H9 (cell line): ENCODE measurements around the gene MRPL21. TPM values are rescaled to one million over a fixed set of nuclear protein-coding genes. Genes with fewer than 3 reads are reported as not detected.

Experiments used
- DNase-seq: peaks from one replicate; pipeline ENCODE4 v3.0.0-alpha.2; 2017
- H2AFZ ChIP-seq: one replicate; pipeline ENCODE4 v1.6.1; 2013; ENCODE audit warnings: mild to moderate bottlenecking, low read length, control low read depth, moderate library complexity
- H2AK5ac ChIP-seq: 2 replicates; pipeline ENCODE4 v1.6.1; 2013; ENCODE audit warnings: low read length, control low read depth, mixed read lengths; ENCODE audit not compliant: insufficient read length
- H2BK120ac ChIP-seq: one replicate; pipeline ENCODE4 v1.6.1; 2013; ENCODE audit warnings: low read depth, mild to moderate bottlenecking, low read length, control low read depth, inconsistent platforms; ENCODE audit not compliant: poor library complexity, severe bottlenecking
- H2BK12ac ChIP-seq: 2 replicates; pipeline ENCODE4 v1.6.1; 2013; ENCODE audit warnings: low read length, control low read depth, mixed read lengths, low read depth; ENCODE audit not compliant: insufficient read length
- H2BK15ac ChIP-seq: 2 replicates; pipeline ENCODE4 v1.6.1; 2013; ENCODE audit warnings: low read depth, low read length, control low read depth
- H2BK20ac ChIP-seq: one replicate; pipeline ENCODE4 v1.6.1; 2013; ENCODE audit warnings: low read depth, mild to moderate bottlenecking, low read length, control low read depth, inconsistent platforms; ENCODE audit not compliant: poor library complexity, severe bottlenecking
- H2BK5ac ChIP-seq: 2 replicates; pipeline ENCODE4 v1.6.1; 2013; ENCODE audit warnings: low read length, control low read depth, mixed read lengths; ENCODE audit not compliant: insufficient read length
- H3K14ac ChIP-seq: 2 replicates; pipeline ENCODE4 v1.6.1; 2013; ENCODE audit warnings: low read length, control low read depth; ENCODE audit not compliant: insufficient read depth
- H3K18ac ChIP-seq: 2 replicates; pipeline ENCODE4 v1.6.1; 2013; ENCODE audit warnings: low read depth, mild to moderate bottlenecking, mixed read lengths, low read length, control low read depth; ENCODE audit not compliant: insufficient read length
- H3K23ac ChIP-seq: 2 replicates; pipeline ENCODE4 v1.6.1; 2013; ENCODE audit warnings: low read length, control low read depth, mixed read lengths, low read depth; ENCODE audit not compliant: insufficient read length
- H3K23me2 ChIP-seq: 2 replicates; pipeline ENCODE4 v1.6.1; 2013; ENCODE audit warnings: low read depth, mild to moderate bottlenecking, mixed read lengths, low read length, control low read depth; ENCODE audit not compliant: insufficient read length, poor library complexity, severe bottlenecking
- H3K27ac ChIP-seq: 2 replicates; pipeline ENCODE4 v1.5.1; 2013; ENCODE audit warnings: low read length, control low read depth, mixed read lengths, low read depth; ENCODE audit not compliant: insufficient read length
- H3K27me3 ChIP-seq: 2 replicates; pipeline ENCODE4 v1.6.1; 2013; ENCODE audit warnings: low read length, control low read depth, inconsistent platforms; ENCODE audit not compliant: insufficient read depth
- H3K4ac ChIP-seq: 2 replicates; pipeline ENCODE4 v1.6.1; 2013; ENCODE audit warnings: low read depth, mild to moderate bottlenecking, control low read depth, inconsistent platforms, low read length, moderate library complexity
- H3K4me1 ChIP-seq: 2 replicates; pipeline ENCODE4 v1.6.1; 2013; ENCODE audit warnings: low read length, control low read depth, inconsistent platforms; ENCODE audit not compliant: insufficient read depth
- H3K4me2 ChIP-seq: 2 replicates; pipeline ENCODE4 v1.6.1; 2013; ENCODE audit warnings: low read length, control low read depth, mixed read lengths; ENCODE audit not compliant: insufficient read length, insufficient read depth
- H3K56ac ChIP-seq: 2 replicates; pipeline ENCODE4 v1.6.1; 2013; ENCODE audit warnings: low read depth, mild to moderate bottlenecking, mixed read lengths, low read length, control low read depth; ENCODE audit not compliant: insufficient read length
- H3K79me1 ChIP-seq: 2 replicates; pipeline ENCODE4 v1.6.1; 2013; ENCODE audit warnings: low read depth, mild to moderate bottlenecking, moderate library complexity, low read length, control low read depth, inconsistent platforms; ENCODE audit not compliant: insufficient read depth, poor library complexity, severe bottlenecking
- H3K79me2 ChIP-seq: 2 replicates; pipeline ENCODE4 v1.6.1; 2013; ENCODE audit warnings: low read length, control low read depth, inconsistent platforms; ENCODE audit not compliant: insufficient read depth
- H3K9ac ChIP-seq: 2 replicates; pipeline ENCODE4 v1.6.1; 2013; ENCODE audit warnings: low read length, control low read depth, mixed read lengths; ENCODE audit not compliant: insufficient read length; ENCODE audit errors: extremely low read depth
- H3K9me3 ChIP-seq: one replicate; pipeline ENCODE4 v1.6.1; 2013; ENCODE audit warnings: low read depth, low read length, inconsistent platforms; ENCODE audit not compliant: control insufficient read depth
- H3T11ph ChIP-seq: one replicate; pipeline ENCODE4 v1.6.1; 2013; ENCODE audit warnings: mild to moderate bottlenecking, low read length, control low read depth, inconsistent platforms
- H4K20me1 ChIP-seq: one replicate; pipeline ENCODE4 v1.6.1; 2013; ENCODE audit not compliant: control insufficient read depth, insufficient read length, insufficient read depth
- H4K5ac ChIP-seq: 2 replicates; pipeline ENCODE4 v1.6.1; 2013; ENCODE audit warnings: low read depth, mild to moderate bottlenecking, mixed read lengths, low read length, control low read depth; ENCODE audit not compliant: insufficient read length
- H4K8ac ChIP-seq: replicated peaks from 2 replicates; pipeline ENCODE4 v1.6.1; 2013; ENCODE audit warnings: low read length, control low read depth, mixed read lengths, low read depth; ENCODE audit not compliant: insufficient read length
- H4K91ac ChIP-seq: 2 replicates; pipeline ENCODE4 v1.6.1; 2013; ENCODE audit warnings: low read depth, mild to moderate bottlenecking, moderate library complexity, mixed read lengths, low read length, control low read depth; ENCODE audit not compliant: insufficient read length
- H3K27ac Mint-ChIP-seq, 3 experiments: 2 replicates in 2 of 3; 3 replicates in 1 of 3; pipeline ENCODE4 v1.8.0; 2020 to 2021; ENCODE audit warnings: mixed read lengths in 3 of 3, mild to moderate bottlenecking in 1 of 3, moderate library complexity in 1 of 3
- H3K27me3 Mint-ChIP-seq: 2 replicates; pipeline ENCODE4 v1.8.0; 2021; ENCODE audit warnings: low read depth, mild to moderate bottlenecking, moderate library complexity, mixed read lengths
- H3K36me3 Mint-ChIP-seq, 3 experiments: 2 replicates in 2 of 3; 3 replicates in 1 of 3; pipeline ENCODE4 v1.8.0; 2020 to 2021; ENCODE audit warnings: low read depth in 3 of 3, mixed read lengths in 3 of 3; ENCODE audit not compliant: insufficient read depth in 1 of 3
- H3K4me1 Mint-ChIP-seq, 2 experiments: 2 replicates each; pipeline ENCODE4 v1.8.0; 2020; ENCODE audit warnings: mixed read lengths in 2 of 2
- H3K4me3 Mint-ChIP-seq, 2 experiments: 2 replicates in 1 of 2; 3 replicates in 1 of 2; pipeline ENCODE4 v1.8.0; 2020 to 2021; ENCODE audit warnings: mild to moderate bottlenecking in 2 of 2, mixed read lengths in 2 of 2, moderate library complexity in 1 of 2
- H3K9me3 Mint-ChIP-seq, 2 experiments: 2 replicates in 1 of 2; 3 replicates in 1 of 2; pipeline ENCODE4 v1.8.0; 2020; ENCODE audit warnings: mild to moderate bottlenecking in 2 of 2, mixed read lengths in 2 of 2, moderate library complexity in 1 of 2
- WGBS: extraction: QIAGEN DNeasy Blood & Tissue Kit; methylation state at CpG from one replicate; pipeline ENCODE4 v1.1.7; 2013; ENCODE audit warnings: missing lambda C conversion rate, low lambda C conversion rate, mixed read lengths; ENCODE audit not compliant: insufficient read length; ENCODE audit errors: extremely low coverage; 5-methylcytosine and 5-hydroxymethylcytosine counted together
- total RNA-seq: library from RNA; stranded (reverse); gene quantifications from 2 replicates; pipeline ENCODE4 v1.2.1, GENCODE V29; 2021
- TF ChIP-seq, protein P1 (sequence below): fragments of 200-600 bp; sonication (generic); conservative IDR thresholded peaks from 3 replicates; pipeline ENCODE4 v1.8.0; 2021; ENCODE audit warnings: antibody characterized with exemption, mild to moderate bottlenecking

Gene MRPL21
- total RNA-seq, 1 experiment from 2014 or later: 91.5 TPM

DNA sequence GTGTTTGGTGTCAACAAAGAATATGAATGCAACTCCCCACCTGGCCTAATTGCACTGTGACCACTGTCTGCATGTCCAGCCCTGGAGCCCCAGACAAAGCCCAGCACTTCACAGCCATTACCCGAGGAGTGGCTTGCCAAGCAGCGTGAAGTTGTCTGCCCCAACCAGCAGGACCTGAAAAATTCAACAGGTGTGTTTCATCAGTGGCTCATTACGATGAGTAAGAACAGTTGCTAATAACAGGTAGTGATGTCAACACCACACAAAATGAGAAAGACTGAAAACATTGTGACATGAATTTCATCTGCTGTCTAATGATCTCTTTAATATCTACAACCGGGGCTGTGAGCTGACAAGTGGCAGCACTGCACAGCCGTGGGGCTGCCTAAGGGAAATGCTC, 10.3 kb downstream of the MRPL21 start:
- Histone ChIP-seq H3K23ac (no peak overlapping the region), H3K56ac (no peak overlapping the region), H4K20me1 (no peaks in the 10 kb centered on the region), H3K79me1 (no peaks in the 10 kb centered on the region), H2BK12ac (no peak overlapping the region), H3K18ac (no peak overlapping the region), H3T11ph (no peak overlapping the region), H2BK5ac (no peak overlapping the region), H3K14ac (no peak overlapping the region), H3K4me1 (no peaks in the 10 kb centered on the region), H3K27ac (no peak overlapping the region), H2BK20ac (no peak overlapping the region), H4K5ac (no peak overlapping the region), H3K9me3 (no peaks in the 10 kb centered on the region), H3K4ac (no peak overlapping the region), H2BK120ac (no peak overlapping the region), H3K27me3 (no peaks in the 10 kb centered on the region), H3K4me2 (no peak overlapping the region), H2AFZ (no peak overlapping the region), H3K79me2 (no peaks in the 10 kb centered on the region), H3K23me2 (no peaks in the 10 kb centered on the region), H3K9ac (no peak overlapping the region), H4K91ac (no peak overlapping the region), H2AK5ac (no peak overlapping the region), H4K8ac (no peak overlapping the region), H2BK15ac (no peak overlapping the region)
- Mint-ChIP-seq H3K27ac (no peak overlapping the region), H3K4me1 (peaks cover 5 to 11% of the 10 kb centered on the region in 2 experiments; a peak in 3 of 4 replicates), H3K4me3 (no peak overlapping the region), H3K36me3 (peaks cover 34 to 64% (median 50%) of the 10 kb centered on the region in 3 experiments), H3K27me3 (no peaks in the 10 kb centered on the region), H3K9me3 (no peaks in the 10 kb centered on the region)
- WGBS: no CpG with 5 or more reads among the region's 5 CpGs
- TF ChIP-seq, protein P1, sequence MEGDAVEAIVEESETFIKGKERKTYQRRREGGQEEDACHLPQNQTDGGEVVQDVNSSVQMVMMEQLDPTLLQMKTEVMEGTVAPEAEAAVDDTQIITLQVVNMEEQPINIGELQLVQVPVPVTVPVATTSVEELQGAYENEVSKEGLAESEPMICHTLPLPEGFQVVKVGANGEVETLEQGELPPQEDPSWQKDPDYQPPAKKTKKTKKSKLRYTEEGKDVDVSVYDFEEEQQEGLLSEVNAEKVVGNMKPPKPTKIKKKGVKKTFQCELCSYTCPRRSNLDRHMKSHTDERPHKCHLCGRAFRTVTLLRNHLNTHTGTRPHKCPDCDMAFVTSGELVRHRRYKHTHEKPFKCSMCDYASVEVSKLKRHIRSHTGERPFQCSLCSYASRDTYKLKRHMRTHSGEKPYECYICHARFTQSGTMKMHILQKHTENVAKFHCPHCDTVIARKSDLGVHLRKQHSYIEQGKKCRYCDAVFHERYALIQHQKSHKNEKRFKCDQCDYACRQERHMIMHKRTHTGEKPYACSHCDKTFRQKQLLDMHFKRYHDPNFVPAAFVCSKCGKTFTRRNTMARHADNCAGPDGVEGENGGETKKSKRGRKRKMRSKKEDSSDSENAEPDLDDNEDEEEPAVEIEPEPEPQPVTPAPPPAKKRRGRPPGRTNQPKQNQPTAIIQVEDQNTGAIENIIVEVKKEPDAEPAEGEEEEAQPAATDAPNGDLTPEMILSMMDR: no peak
- no peak for DNase-seq
